HFF-Myc (cell line): ENCODE data around the gene TNFRSF1A.

Experiments used
- DNase-seq: peaks from one replicate; pipeline ENCODE4 v3.0.0-alpha.2; 2011; ENCODE audit warnings: low read depth; ENCODE audit errors: extremely low read depth
- H3K4me3 ChIP-seq: replicated peaks from 2 replicates; pipeline ENCODE4 v1.5.1; 2011; ENCODE audit warnings: low read depth, mild to moderate bottlenecking, control low read depth, low read length
- CTCF ChIP-seq: IDR thresholded peaks from 2 replicates; pipeline ENCODE4 v1.5.1; 2012; ENCODE audit warnings: mild to moderate bottlenecking, low read depth, low read length, control low read depth; ENCODE audit errors: missing control alignments

TNFRSF1A gene

GRCh38 chr12:6341417-6342139 is at the start of gene TNFRSF1A:
Gene TNFRSF1A (minus strand): TSS chr12:6342076. CDS start chr12:6341814, 262 bp downstream.
- no peak for TF ChIP-seq CTCF
- DNase-seq: no peak
- peak within 1 kb of the TSS; percentile 78 for H3K4me3 ChIP-seq

- DNase-seq: no peak
- no peak overlapping the region for H3K4me3 ChIP-seq
- no peak for TF ChIP-seq CTCF
Observed at GRCh38 chr12:6391013-6391412, 49.1 kb upstream of the TNFRSF1A start.

- no peak overlapping the region for H3K4me3 ChIP-seq
- DNase-seq: no peak
- no peak for TF ChIP-seq CTCF
Observed at GRCh38 chr12:6390084-6390799, 48.4 kb upstream of the TNFRSF1A start.

GRCh38 chr12:6387541-6387940 is 45.7 kb upstream of the TNFRSF1A start:
- no peak overlapping the region for H3K4me3 ChIP-seq
- no peak for TF ChIP-seq CTCF
- DNase-seq: no peak

GRCh38 chr12:6386491-6386890 is 44.6 kb upstream of the TNFRSF1A start:
- TF ChIP-seq CTCF: no peak
- DNase-seq: no peak
- H3K4me3 ChIP-seq: peak overlapping the region; percentile 15; the same call in 1 of the 2 replicates

- H3K4me3 ChIP-seq: peak overlapping the region; percentile 15; the same call in 1 of the 2 replicates
- no peak for DNase-seq
- no peak for TF ChIP-seq CTCF
Observed at GRCh38 chr12:6386038-6386437, 44.2 kb upstream of the TNFRSF1A start.
